Small intestine (tissue), 7 donors: ENCODE measurements around the gene KISS1. TPM values are rescaled to one million over a fixed set of nuclear protein-coding genes. Genes with fewer than 3 reads are reported as not detected.

Source experiments
- DNase-seq, 2 donors: peaks; one replicate each; pipeline versions ENCODE4 v3.0.0 to v3.0.0-alpha.2; 2013
- FAIRE-seq: peaks from 2 replicates; lab custom pipeline; 2012; peaks lifted over from hg19 to GRCh38; lab: Jason Lieb, UNC
- H3K27ac ChIP-seq, 3 donors: one replicate each; pipeline ENCODE4 v1.5.1; 2013; ENCODE audit warnings: low read length in 2 of 3, mild to moderate bottlenecking in 2 of 3, control low read depth in 1 of 3, inconsistent platforms in 1 of 3, low read depth in 1 of 3, moderate library complexity in 1 of 3
- H3K27me3 ChIP-seq, 3 donors: one replicate each; pipeline ENCODE4 v1.6.1; 2013; ENCODE audit warnings: low read length in 3 of 3, inconsistent platforms in 1 of 3; ENCODE audit not compliant: control insufficient read depth in 3 of 3, insufficient read depth in 3 of 3
- H3K36me3 ChIP-seq, 3 donors: one replicate each; pipeline ENCODE4 v1.6.1; 2013; ENCODE audit warnings: low read length in 3 of 3, inconsistent platforms in 1 of 3, low read depth in 1 of 3, mild to moderate bottlenecking in 1 of 3, moderate library complexity in 1 of 3; ENCODE audit not compliant: control insufficient read depth in 3 of 3, insufficient read depth in 2 of 3
- H3K4me1 ChIP-seq, 3 donors: one replicate each; pipeline ENCODE4 v1.6.1; 2013; ENCODE audit warnings: low read length in 2 of 3, inconsistent platforms in 1 of 3, low read depth in 1 of 3, mild to moderate bottlenecking in 1 of 3, moderate library complexity in 1 of 3; ENCODE audit not compliant: control insufficient read depth in 3 of 3, insufficient read depth in 2 of 3
- H3K4me3 ChIP-seq, 3 donors: one replicate each; pipeline ENCODE4 v1.5.1; 2013; ENCODE audit warnings: low read length in 3 of 3, control low read depth in 1 of 3, inconsistent platforms in 1 of 3, low read depth in 1 of 3, mild to moderate bottlenecking in 1 of 3, moderate library complexity in 1 of 3
- H3K9me3 ChIP-seq, 2 donors: one replicate each; pipeline ENCODE4 v1.6.1; 2013; ENCODE audit warnings: low read depth in 1 of 2, low read length in 1 of 2; ENCODE audit not compliant: control insufficient read depth in 2 of 2, insufficient read depth in 1 of 2
- WGBS, 3 donors: extraction: QIAGEN DNeasy Blood & Tissue Kit; methylation state at CpG; one replicate each; pipeline ENCODE4 v1.1.7; 2013; 5-methylcytosine and 5-hydroxymethylcytosine counted together
- polyA plus RNA-seq, 4 donors: library from polyadenylated mRNA; stranded (reverse) in 3 of 4; unstranded in 1 of 4; fragments of 200-250 nt in 3 of 4; fragments of 120-200 nt in 1 of 4; gene quantifications; one replicate each; pipeline versions ENCODE4 v1.2.1 to v1.2.3, GENCODE V29; 2013
- donor health status: healthy with polysubstance abuse.
- donor health status: control.
- donor health status: control.
- donor health status: Bipolar disorder and iron deficiency.
- donor health status: healthy.

The KISS1 gene
- polyA plus RNA-seq, 4 donors = 4.0 to 22.7 (median 11.5) TPM

- FAIRE-seq (no peak), DNase-seq (no peak)
- Histone ChIP-seq H3K27me3 (peaks cover 0 to 3% (median 2%) of the 10 kb centered on the region in 3 donors), H3K4me3 (no peak overlapping the region), H3K4me1 (peaks cover 0 to 15% (median 0%) of the 10 kb centered on the region in 3 donors), H3K9me3 (no peaks in the 10 kb centered on the region), H3K27ac (no peak overlapping the region), H3K36me3 (no peaks in the 10 kb centered on the region)
- 35 to 61% (median 60%) methylated on average over 6 of the region's 6 CpGs for WGBS, 3 donors
Measured at GRCh38 chr1:204180133-204180532, 16.2 kb downstream of the KISS1 start.

DNA sequence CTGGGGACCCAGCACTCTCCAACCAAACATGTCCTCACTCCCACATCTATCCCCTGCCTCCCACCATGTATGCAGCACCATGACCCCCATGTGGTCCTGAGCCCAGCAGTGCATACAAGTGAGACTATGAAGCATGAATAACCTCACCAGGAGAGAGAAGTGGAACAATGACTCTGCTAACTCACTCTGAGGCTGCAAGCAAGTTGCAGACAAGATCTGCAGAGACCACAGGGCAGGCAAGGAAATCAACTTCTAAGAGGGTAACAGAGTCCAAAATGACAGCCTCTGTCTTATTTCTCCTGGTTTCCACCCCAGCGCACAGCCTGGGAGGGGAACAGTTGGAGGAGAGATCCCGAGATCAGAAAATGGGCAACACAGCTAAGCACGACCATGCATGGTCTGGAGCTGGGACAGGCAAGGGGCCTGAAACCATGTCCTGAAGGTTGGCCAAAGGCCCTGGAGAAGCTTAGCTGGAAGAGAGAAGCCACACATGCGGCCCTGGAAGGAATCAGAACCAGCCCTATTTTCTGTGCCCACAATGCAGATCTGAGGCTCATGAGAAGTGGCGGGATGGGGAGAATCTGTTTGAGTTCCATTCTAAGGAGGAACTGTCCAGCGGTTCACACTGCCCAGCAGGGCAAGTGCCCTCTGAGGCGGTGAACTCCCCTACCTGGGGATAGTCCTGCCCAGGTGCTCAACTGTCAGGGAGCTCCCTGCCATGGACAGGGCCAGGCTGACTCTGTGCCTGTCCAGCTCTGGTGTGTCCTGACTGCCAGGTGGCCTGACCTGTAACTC is 17.6 kb downstream of the KISS1 start:
- no peak for FAIRE-seq
- no peaks in the 10 kb centered on the region for H3K9me3 ChIP-seq

GRCh38 chr1:204177133-204177532 is 19.2 kb downstream of the KISS1 start:
- peak; percentile 69 to 70 for DNase-seq
- Histone ChIP-seq H3K27ac (no peak overlapping the region), H3K36me3 (no peaks in the 10 kb centered on the region), H3K27me3 (peaks cover 0 to 3% (median 2%) of the 10 kb centered on the region in 3 donors), H3K4me1 (peaks cover 0 to 15% (median 0%) of the 10 kb centered on the region in 3 donors), H3K4me3 (no peak overlapping the region), H3K9me3 (no peaks in the 10 kb centered on the region)
- 19 to 31% (median 29%) methylated on average over 4 of the region's 4 CpGs for WGBS, 3 donors
- FAIRE-seq = no peak

More for the DNA sequence above, 17.6 kb downstream of the KISS1 start:
- Histone ChIP-seq H3K36me3 (no peaks in the 10 kb centered on the region), H3K4me1 (peaks cover 0 to 15% (median 0%) of the 10 kb centered on the region in 3 donors), H3K27ac (no peak overlapping the region), H3K4me3 (no peak overlapping the region), H3K27me3 (peaks cover 0 to 3% (median 2%) of the 10 kb centered on the region in 3 donors)
- WGBS, 3 donors = 88 to 93% (median 89%) methylated on average over 7 of the region's 7 CpGs
- no peak for DNase-seq

DNA sequence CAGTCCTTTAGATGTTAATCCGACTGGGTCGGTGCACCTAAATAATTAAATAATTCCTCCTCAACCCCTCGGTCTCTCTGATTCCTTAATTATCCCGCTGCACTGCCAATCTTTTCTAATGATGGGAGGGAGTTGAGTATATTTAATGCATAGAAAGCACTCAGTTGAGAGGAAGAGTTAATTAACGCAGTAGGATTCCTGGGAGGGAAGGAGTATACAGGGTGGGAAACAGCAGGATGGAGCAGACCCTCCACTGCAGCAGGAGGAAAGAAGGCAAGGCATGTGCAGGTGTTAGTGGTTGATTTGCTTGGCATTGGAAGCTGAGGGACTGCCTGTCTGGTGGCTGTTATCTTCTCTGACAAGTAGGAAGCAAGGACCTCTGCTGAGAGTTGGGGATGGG is 20.2 kb downstream of the KISS1 start:
- DNase-seq = no peak
- WGBS, 3 donors = 85 to 90% (median 89%) methylated on average over 5 of the region's 5 CpGs
- peaks cover 0 to 15% (median 0%) of the 10 kb centered on the region in 3 donors for H3K4me1 ChIP-seq
- H3K27me3 ChIP-seq = peaks cover 0 to 3% (median 2%) of the 10 kb centered on the region in 3 donors
- no peak for FAIRE-seq
- no peak overlapping the region for H3K4me3 ChIP-seq
- no peaks in the 10 kb centered on the region for H3K9me3 ChIP-seq
- H3K36me3 ChIP-seq = no peaks in the 10 kb centered on the region
- H3K27ac ChIP-seq = no peak overlapping the region

DNA sequence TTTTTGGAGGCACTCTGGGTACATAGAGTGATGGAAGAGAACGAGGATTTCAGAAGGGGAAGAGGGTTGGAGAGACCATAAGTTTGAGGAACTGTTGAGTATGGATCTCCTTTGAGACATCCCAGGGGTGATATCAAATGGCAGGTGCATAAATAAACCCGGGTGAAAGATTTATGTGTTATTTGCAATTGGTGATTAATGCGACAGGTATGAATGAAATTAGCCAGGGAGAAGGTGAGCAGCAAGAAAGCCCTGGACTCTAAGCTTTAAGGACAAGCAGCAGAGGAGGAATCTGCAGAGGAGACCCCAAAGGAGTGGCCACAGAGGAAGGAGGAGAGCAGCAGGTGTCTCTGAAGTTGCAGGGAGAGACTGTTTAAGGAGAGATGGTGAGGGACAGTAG is 21.3 kb downstream of the KISS1 start:
- H3K27me3 ChIP-seq = peaks cover 0 to 3% (median 2%) of the 10 kb centered on the region in 3 donors
- H3K4me3 ChIP-seq = no peak overlapping the region
- H3K9me3 ChIP-seq = peaks cover 0 to 6% of the 10 kb centered on the region in 2 donors
- peaks cover 0 to 15% (median 0%) of the 10 kb centered on the region in 3 donors for H3K4me1 ChIP-seq
- FAIRE-seq (no peak), DNase-seq (no peak)
- H3K27ac ChIP-seq = no peak overlapping the region
- H3K36me3 ChIP-seq = no peaks in the 10 kb centered on the region
- WGBS, 3 donors = 44 to 59% (median 53%) methylated on average over 3 of the region's 3 CpGs

DNA sequence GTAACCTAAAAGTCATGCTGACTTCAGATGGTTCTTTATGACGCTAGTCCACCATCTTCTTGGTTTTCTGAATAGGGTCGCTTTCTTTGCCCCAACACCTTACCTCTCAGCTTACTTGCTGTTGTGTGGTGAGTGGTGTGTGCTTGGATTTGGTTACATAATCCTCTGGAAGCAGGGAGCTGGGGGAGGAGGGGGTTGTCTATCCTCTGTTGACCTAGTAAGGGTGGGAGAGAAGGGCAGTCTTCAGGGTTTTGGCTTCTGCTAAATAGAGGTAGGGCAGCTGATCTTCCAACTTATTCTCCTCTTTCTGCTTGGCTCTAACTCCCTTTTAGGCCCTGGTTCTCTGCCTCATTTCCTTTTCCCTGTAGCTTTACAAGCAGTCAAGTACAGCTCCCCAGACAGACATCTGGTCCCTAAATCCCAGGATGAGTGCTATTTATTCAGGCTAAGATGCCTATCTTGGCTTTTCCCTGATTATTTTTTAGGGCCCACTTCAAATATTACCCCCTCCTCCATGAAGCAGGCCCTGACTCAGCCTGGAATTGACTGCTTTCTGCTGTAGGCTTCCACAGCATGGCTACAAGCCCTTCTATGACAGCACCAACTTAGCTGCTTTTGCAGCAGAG is 23.8 kb downstream of the KISS1 start:
- Histone ChIP-seq H3K4me3 (no peak overlapping the region), H3K36me3 (no peaks in the 10 kb centered on the region), H3K9me3 (peaks cover 0 to 10% of the 10 kb centered on the region in 2 donors), H3K27ac (no peak overlapping the region), H3K27me3 (peaks cover 0 to 2% (median 0%) of the 10 kb centered on the region in 3 donors), H3K4me1 (peaks cover 0 to 9% (median 0%) of the 10 kb centered on the region in 3 donors)
- DNase-seq (no peak), FAIRE-seq (no peak)
- WGBS, 3 donors = 91 to 95% (median 91%) methylated on average over 2 of the region's 2 CpGs

GRCh38 chr1:204171751-204172178 is 24.5 kb downstream of the KISS1 start:
- Histone ChIP-seq H3K4me1 (peaks cover 0 to 2% (median 0%) of the 10 kb centered on the region in 3 donors), H3K4me3 (no peak overlapping the region), H3K27ac (no peak overlapping the region), H3K36me3 (no peaks in the 10 kb centered on the region), H3K9me3 (peaks cover 0 to 10% of the 10 kb centered on the region in 2 donors), H3K27me3 (peaks cover 0 to 2% (median 0%) of the 10 kb centered on the region in 3 donors)
- no peak for FAIRE-seq
- WGBS, 3 donors = 57 to 63% (median 60%) methylated on average over 4 of the region's 4 CpGs
- DNase-seq = no peak

DNA sequence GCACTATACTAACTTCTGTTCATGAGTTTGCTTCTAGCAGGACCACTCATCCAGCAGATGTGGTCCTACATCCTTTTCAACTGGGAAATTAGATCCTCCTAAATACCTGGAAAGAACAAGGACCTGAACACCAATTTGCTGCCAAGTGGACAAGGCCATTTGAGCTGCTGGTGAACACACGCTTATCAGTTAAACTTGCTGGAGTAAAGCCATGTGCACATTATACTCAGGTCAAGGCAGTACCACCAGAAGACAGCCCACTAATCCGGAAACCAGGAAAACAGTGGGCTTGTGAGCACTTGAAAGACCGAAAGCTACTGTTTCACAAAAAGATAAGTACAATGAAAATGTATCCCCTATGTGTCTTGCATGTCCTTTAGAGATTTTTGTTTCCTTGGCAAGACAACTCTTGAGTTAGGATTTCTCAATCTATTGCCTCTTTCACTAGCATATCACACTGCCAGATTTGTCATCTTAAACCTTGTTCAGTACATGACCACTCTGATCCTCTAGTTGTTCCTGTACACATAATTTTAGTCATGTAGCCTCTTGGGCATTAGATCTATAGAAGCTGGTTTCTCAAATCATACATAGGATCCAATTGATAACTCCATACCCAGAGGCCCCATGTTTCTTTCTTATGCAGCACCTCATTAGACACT is 25.7 kb downstream of the KISS1 start:
- Histone ChIP-seq H3K36me3 (no peaks in the 10 kb centered on the region), H3K9me3 (peaks cover 0 to 10% of the 10 kb centered on the region in 2 donors), H3K27me3 (no peaks in the 10 kb centered on the region), H3K4me1 (no peaks in the 10 kb centered on the region), H3K4me3 (no peak overlapping the region), H3K27ac (no peak overlapping the region)
- DNase-seq = no peak
- 86 to 91% (median 87%) methylated on average over 3 of the region's 3 CpGs for WGBS, 3 donors
- FAIRE-seq = no peak
